CD4-positive, alpha-beta T cell treated with Interleukin-6 for 4 hours (primary cell): ENCODE measurements around the gene CCDC182.

Source experiments
- DNase-seq: peaks from one replicate; pipeline ENCODE4 v3.0.0-alpha.2; 2020; ENCODE audit warnings: mixed read lengths

The CCDC182 gene

DNA sequence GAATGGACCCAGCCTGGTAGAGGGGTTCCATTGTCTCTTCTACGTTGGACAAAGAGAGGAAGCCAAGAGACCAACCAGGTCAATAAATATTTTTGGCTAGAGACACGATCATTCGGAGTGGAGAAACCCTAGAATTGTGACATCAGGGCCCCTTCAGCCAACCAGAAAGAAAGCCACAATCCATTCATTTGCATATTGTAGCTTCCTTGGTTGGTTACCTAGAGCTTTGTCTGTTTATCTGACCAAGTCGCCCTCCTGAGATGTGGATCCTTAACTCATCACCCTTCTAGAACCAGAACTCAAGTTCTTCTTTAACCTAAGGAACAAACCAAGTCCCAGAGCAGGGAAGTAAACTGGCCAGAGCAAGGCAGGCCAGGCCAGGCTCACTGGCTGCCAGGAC is at the start of gene CCDC182:
Gene CCDC182 (minus strand): TSS at position 58 of the 400 bp plus-strand sequence. CDS start 27 bp downstream, at position 31.
- DNase-seq: no peak

DNA sequence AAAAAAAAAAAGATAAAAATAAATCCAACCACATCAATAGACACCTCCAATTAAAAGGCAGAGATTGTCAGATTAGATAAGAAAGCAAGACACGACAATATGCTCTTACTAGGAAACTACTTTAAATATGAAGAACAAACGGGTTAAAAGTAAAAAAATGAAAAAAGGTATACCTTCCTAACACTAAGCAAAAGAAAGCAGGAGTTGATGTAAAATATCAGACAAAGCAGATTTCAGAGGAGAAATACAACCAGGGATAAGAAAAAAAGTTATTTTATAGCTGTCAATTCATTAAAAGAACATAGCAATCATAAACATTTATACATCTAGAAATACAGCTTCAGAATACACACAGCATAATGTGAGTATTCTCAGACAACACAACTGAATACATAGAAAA is 49.7 kb upstream of the CCDC182 start:
- no peak for DNase-seq

DNA sequence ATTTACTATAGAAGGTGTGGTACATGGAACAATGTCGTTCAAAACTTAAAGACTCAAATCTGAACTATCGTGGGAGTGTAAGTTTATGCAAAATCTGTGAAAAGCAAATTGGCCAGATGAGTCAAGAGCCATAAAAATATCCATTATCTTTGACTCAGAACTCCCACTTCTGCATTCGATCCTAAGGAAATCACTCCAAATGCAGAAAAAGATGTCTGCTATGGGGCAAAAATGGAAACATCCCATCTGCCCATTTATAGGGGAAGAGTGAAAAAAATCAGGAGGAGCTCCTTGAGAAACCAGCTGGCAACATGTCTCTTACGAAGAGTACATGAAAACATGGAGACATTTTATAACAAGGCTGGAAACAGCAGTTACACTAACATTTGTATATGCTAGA is 43.6 kb upstream of the CCDC182 start:
- DNase-seq: no peak

DNA sequence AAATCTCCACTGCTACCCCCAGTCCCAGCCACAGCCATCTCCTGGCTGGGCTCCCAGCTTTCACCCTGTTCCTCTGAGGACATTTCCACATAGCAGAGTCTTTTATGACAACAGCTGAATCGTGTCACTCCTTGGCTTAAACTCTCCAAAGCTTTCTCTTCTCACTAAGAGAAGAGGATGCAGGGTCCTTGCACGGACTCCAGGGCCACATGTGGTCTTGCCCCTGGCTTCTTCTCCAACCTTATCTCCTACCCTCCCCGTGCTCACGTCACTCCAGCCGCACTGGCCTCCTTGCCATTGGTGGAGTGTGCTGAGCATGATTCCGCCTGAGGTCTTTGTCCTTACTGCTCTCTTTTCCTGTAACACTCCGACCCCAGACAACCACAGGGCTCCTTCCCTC is 39.9 kb upstream of the CCDC182 start:
- no peak for DNase-seq

DNA sequence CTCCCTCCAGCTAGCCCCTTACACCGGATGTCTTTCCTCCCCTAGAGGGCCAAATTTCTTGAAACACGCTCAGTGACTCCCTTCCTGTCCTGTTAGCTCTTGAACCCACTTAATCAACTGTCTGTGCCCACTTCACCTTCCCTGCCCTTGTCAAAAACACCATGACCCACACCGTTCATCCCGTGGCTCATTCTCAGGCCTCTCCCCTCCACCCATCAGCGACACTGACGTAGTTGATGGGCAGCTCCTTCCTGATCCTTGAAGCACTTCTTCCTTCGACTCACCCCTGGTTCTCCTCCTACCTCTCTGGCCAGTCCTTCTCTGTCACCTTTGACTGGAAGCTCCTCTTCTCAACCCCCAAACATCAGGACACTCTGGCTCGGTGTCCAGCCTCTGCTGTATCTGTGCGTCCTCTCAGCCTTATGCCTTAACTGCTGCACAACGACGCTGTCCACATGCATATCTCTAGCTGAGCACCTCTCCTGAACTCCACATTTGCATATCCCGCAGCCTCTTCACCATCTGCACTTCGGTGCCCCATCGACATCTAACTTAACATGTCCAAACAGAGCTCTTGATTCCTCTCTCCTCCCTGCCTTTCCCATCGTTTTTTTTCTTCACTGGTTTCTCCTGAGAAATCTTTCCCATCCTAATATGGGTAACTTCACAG is 39.3 kb upstream of the CCDC182 start:
- no peak for DNase-seq

DNA sequence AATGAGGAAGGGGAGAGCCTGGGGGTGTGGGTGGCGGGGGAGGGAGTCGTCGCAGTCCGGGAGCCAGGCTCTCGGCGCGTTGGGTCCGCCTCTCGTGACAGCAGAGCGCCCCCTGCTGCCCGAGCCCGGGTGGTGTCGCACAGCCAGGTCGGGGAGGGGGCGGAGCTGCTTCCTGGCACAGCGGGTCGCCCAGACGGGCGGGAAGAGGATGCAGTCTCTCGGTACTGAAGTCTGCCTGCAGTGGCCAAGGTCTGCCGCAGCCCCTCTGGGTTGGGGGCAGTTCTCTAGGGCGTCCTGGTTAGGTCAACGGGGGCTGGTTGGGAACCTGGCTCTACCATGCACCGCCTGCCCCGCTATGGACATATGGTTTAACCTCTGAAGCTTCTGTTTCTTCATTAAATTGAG is 38.2 kb upstream of the CCDC182 start:
- DNase-seq: peak; percentile 80

DNA sequence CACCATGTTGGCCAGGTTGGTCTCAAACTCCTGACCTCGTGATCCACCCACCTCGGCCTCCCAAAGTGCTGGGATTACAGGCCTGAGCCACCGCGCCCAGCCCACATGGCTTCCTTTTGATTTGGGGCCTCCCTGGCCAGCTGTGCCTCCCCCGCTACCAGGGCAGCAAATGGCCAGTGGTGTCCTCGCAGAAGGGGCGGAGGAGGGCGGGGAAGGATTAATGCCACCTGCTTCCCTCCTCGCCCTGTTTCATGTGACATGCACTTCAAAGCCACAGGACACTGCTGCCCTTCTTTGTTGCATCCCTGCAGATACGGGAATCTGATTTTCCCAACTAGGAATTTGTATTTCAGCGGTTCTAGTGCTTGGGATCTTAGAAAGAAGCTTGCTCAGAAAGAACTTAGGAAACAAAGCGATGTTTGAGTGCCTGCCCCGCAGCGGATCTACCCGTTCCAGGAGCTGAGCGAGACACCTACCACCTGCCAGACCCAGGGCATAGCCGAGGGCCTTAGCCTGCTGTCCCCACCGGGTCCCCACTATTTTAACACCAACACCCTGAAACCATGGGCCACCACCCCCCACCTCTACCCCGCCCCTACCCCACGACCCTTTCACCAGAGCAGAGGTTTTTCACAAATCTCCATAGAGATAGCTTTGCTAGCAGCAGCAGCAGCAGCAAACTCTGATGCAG is 37.7 kb upstream of the CCDC182 start:
- no peak for DNase-seq

DNA sequence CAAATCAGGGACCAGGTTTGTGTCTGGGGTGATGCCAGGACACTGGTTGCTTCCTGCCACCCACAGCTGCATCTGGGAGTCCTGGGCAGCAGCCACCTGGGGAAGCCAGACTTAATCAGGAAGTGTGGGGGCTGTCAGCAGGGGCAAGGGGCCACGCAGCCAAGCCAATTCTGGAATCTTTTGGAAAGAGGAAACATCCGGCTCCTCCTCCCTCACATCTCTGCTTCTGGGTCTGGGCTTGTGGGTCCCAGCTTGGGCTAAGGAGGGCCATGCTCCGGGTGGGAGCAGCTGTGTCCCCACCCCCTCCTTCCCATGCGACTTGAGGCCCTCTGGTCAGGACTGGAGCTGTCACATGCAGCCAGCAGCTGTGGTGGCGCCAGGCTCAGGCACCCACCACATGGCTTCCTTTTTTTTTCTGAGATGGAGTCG is 37.0 kb upstream of the CCDC182 start:
- no peak for DNase-seq

DNA sequence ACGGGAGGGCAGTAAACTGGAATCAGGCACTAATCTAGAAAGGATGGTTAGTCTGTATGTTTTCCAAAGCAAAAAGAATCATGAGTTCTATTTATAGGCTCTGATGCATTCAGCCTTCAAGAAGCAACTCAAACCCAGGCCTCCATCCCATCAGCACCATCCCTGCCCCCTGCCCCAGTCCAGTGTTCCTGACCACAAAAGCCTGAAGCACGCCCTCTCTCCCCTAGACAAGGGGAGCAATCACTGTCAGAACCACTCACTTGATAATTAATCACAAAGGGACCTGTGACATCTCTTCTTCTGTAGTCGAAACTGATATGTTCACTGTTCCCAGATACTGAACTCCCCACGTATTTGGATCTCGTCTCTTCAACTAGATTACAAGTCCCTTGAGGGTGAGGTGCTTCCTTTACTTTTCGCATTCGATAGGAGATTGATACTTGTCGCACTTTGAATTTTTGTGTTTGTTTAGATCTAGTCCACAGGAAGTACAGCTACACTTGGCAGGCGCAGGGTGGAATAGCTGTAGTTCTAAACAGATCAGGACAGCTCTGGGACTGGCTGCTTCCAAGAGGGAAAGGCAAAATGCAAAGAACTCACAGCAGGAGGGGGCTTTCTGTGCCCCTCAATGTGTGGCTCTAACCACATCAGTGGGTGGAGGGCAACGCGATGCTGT is 36.4 kb upstream of the CCDC182 start:
- no peak for DNase-seq

DNA sequence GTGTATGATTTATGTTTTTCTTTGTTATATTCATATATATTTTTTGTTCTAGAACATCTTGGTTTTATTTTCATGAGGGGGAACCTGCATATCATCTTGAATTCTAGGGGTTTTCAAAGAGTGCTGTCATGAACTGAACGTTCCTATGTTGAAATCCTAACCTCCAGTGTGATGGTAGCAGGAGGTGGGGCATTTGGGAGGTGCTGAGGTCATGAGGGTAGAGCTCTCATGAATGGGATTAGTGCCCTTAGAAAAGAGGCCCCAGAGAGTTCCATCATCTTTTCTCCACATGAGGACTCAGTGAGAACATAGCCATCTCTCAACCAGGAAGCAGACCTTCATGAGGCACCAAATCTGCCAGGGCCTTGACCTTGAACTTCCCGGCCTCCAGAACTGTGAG is 34.6 kb upstream of the CCDC182 start:
- DNase-seq: no peak

DNA sequence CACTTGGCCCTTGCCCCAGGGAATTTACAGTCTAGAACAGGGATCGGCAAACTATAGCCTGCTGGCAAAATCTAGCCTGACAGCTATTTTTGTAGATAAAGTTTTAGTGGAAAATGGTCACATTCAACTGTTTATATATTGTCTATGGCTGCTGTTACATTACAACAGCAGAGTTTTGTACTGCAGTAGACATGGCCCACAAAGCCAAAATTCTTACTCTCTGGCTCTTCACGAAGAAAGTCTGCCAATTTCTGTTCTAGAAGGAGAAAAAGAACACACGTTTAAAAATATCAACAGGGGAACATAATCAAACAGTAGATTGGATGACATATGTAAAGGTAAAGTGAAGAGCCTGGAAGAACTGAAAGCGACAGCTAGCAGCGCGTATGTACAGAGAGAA is 33.2 kb upstream of the CCDC182 start:
- DNase-seq: no peak

DNA sequence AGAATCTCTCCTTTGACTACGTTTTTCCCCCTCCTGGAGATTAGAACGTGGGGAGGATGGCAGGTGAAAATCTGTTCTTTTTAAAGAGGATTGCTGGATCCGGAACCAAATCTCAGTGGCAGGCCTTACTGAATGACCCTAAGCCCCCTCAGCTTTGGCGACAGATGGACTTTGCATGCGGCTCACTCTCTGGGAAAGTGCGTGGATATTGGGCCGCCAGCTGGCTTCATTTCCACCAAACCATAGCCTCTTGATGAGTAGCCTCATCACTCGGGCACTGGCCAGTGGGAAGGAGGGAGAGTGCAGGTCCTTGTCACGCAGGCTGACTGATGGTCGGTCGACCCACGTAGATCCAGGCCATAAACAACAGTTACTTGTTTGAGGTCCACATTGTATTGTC is 31.3 kb upstream of the CCDC182 start:
- DNase-seq: no peak

DNA sequence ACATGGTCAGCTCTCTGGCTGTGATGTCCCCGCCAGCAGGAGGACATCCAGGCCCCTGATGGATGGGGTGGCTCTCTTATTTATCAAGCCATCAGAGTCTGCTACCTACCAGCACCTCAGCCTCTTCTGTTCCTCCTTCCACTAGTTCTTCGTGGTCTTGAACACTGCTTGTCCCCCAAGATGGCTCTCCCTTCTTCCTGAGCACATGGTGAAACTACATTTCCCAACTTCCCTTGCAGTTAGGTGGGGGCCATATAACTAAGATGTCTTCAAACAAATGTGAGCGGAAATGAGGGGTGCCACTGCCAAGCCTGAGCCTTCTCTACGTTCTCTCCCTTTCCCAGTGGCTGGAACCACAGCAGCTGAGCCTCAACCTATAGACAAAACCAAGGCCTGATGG is 29.8 kb upstream of the CCDC182 start:
- DNase-seq: no peak

DNA sequence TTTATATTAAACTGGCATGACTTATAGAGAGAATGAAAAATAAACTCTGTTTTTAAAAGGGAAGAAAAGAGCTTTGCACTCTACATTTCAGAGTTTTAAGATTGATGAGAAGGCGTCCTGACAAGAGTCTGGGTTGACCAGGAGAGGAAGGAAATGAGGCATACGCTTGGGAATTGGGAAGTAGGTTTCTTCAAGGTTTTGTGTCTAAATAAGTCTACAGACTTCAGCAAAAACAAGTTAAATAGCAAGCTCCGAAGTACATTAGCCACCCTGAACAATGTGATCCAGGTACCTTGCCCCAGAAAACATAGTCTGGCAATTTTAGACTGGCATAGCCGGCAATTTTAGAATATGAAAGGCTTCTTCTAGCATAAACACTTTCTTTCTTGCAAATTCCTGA is 28.5 kb upstream of the CCDC182 start:
- DNase-seq: no peak

DNA sequence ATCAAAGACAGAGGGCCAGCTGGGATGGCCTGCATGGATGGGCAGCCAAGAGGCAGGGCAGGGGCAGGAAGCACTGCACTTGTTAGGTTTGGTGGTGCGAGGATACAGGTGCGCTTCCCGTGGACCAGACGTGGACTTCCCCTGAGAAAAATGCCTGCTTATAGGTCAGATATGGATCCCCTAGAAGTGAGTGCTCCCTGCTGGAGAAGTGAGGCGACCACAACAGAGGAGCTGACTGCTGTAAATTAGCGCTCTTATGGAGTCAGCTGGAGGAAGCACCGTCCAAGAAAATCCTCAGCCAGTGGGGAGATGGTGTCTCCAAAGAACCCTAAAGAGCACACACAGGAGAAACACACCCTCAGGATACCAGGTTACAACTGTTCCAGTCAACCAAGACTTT is 27.7 kb upstream of the CCDC182 start:
- no peak for DNase-seq

DNA sequence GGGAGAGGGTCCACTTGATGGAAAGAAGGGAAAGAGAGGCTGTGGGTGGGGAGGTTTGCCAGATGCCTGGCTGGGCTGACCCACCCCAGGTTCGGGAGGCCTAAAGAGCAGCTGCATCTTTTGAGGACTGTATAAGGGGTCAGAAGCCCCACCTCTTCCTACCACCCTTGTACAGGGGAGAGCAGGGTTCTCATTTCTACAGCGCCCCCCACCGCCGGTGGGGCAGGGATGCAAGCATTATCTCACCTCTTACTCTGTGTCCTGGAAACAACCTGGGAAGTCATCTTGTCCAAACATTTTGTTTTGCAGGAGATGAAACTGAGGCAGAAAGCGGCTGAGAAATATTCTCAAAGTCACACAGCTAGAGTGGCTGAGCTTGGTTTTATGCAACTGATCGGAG is 22.5 kb upstream of the CCDC182 start:
- no peak for DNase-seq

DNA sequence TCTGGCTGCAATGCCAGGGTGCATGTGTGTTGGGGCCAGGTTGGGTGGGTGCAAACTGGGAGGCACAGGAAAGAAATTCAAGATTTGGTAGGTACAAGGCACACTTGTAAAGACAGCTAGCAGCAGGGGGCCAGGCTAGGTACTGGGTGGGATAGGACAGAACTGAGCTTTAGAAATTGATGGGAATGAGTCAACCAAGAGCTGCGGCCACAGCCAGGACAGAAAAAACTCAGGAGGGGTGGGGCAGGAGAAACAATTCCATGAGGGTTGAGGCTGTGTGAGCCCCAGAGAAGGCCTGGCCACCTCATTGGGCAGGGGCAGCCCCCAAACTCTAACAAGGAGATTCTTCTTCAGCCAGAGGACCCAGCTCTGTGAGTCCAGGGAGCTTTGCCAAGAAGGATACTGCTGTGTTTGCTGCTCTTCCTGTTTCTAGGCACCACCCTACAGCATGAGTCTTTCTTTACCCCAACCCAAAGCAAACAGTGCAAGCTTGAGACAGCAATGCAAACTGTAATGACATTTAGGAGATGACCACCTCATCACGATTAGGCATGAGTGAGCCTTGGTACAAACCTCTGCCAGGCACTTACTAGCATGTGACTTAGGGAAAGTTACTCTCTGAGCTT is 21.3 kb upstream of the CCDC182 start:
- no peak for DNase-seq

DNA sequence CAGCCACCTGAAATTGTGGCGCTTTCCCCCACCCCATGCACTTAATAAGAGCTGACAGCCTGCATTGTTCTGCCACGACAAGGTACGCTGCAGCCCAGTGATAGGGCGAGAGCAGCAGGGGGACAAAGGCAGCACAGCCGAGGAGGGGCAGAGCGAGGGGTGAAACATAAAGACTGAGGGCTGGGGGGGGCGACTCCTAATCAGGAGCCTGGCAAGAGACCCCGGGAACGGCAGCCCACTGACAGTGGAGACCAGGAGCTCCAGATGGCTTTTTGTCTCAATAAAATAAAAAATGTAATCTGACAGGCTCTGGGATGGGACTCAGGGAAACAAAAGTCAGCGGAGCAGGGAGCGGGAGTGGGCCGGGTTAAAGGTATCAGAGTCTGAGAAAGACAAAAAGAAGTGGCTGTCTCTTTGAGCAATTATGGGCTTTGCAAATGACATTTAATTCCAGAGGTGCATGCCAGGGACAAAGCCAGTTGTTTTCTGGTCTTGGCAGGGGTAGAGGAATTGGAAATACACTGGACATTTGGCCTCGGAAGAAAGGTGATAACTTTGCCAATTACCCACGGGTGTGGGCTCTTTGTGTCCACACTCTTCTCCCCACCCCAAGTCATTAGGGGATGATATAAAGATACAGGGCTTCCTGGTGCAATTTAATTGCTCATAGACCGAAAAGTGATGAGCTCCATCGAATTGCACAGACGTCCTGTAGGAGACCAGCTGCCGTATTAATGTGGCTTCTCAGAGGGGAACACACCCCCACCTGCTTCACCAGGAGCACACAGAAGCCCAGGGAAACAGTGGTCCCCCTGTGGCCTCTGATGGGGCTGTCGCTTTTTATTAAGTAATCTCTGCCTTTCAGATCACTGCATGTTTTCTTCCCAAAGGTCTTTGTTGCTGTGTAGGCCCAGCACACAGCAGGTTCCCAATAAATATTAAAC is 17.6 kb upstream of the CCDC182 start:
- no peak for DNase-seq

DNA sequence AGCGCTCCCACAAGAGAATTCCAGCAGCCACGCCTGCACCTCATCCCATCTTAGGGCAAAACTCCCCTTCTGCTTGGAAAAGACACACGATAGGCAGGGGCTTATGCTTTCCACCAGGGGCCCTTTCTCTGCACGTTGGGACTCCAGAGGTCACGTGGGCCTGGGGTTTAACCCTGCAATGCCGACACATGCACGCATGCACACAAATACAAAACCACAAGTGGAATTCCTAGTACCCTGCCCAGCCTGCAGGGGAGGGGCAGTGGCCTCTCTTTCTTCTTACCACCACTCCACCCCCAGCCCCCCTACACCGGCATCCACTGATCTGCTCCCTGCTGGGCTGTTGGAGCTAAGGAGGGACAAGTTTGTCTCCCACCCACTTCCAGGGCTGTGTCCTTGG is 16.8 kb upstream of the CCDC182 start:
- no peak for DNase-seq

DNA sequence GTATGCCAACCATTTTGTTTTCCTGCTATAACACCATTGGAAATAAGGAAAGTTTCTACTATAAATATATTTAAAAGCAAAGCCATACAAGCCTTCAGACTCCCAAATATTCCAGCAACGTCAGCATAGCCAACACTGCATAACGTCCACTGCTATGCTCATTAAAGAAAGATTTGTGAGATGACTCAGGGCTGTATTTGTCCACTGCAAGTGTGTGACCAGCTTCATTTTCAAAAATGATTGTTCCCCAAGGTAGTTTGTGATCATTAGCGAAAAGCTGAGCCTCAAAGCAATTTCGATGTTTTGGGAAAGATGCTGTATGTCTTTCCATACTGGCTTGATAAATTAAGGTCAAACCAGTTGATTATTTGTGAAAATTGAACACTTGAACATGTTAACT is 14.9 kb upstream of the CCDC182 start:
- DNase-seq: no peak

DNA sequence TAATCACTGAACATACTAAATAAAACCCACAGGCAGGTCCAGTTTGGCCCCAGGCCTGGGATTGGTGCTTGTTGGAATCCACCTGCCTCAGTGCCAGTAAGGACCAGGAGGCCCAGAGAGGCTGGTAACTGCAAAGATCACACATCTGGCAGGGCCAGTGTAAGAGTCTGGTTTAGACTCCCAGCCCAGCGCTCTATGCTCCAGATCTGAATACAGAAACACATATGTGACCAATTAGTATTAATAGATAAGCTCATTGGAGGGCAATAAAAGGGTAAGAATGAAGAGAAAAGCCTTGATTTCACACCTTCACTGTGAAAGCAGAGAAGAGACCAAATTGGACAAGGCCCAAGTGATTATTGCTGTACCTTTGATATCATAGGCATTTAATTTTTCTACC is 13.6 kb upstream of the CCDC182 start:
- no peak for DNase-seq

DNA sequence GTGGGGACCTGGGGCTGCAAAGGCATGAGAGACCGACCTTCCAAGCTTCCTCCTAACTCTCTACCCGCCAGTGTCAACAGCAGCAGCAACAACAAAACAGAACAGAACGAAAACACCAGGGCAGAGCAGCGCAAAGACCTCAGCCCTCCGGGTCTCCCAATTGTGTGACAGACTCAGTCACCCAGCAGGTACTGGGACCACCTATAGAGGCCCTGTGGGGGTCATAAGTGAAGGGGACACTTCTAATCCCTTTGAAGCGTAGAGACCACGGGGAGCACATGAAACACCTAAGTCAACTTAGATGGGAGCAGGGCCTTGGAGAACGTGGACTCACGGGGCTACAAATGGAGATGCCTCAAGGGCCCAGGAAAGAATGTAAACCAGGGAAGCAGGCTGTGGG is 12.6 kb upstream of the CCDC182 start:
- DNase-seq: no peak

DNA sequence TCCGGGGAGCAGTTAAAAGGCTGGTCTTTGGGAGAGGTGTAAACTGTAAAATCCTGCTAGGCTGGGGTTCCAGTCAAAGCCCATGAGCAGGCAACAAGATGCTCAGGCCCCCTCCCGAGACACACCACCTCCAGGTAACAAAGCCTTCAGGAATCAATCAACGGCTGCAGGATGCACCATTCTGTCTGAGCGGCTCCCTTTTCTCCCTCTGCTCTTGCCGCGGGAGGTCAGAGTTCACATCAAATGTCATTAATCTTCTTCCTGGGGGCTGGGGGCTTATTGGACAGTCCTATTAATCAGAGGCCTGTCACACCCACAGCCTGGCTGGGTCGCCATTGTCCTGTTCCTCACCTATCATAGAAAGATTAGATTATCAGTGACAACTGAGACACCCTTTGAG is 11.9 kb upstream of the CCDC182 start:
- no peak for DNase-seq
